ENCODE results near the gene DUS1L.

Gene DUS1L

DNA sequence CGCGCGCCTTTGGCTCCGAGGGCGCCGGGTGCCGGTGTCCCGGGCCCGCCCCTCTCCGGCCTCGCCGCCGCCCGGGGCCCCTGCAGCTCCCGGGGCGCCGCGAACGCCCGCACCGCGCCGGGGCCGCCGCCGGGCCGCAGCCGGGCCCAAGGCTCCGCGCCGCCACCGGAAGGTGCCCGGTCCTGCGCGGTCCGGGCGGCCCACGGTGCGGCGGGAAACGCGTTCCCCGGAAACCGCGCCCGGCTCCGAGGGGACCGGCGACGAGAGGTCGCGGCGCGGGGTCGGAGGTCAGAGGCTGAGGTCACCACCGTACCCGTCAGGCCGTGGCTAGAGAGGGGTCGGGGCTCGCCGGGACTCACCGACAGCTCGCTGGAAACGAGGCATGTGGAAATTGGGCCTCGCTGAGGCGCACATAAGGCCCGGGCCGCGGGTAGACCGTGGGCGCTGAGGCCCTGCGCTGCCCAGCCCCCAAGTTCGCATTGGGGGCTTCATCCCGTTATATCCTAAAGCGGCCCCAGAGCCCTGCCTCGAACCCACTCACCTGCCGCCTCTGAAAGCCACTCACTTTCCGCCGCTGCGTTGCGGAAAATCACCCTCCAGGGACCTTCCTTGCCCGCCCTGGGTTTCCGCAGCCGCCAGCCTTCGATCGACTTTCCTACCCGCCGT lies at the start of gene DUS1L:
Gene DUS1L (minus strand): TSS at position 167 of the 666 bp plus-strand sequence. CDS start 745 bp downstream, outside the sequence.
- peak; percentile 37 to 67 (median 64) for DNase-seq (ENCODE audit: low read depth in 2 of 3, low spot score in 1 of 3)

DNA sequence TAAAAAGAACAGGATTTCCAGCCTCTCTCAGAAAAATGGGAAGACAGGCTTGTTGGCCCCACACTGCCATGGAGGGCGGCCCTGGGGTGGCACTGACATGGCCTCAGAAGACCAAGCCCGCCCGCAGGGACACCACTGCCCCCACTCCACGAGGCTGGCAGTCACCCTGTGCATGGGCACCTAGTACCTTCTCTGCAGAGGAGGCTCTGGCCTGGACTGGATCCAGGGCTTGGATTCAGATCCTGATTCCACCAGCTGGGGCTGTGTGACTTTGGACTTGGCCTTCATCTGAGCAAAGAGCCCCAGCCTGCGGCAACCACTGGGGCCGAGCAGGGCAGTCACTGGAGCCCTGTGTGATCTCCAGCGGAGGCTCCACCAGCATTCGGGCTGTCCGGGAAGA lies 49.3 kb upstream of the DUS1L start:
- DNase-seq (ENCODE audit: low read depth in 2 of 3, low spot score in 1 of 3) = no peak

DNA sequence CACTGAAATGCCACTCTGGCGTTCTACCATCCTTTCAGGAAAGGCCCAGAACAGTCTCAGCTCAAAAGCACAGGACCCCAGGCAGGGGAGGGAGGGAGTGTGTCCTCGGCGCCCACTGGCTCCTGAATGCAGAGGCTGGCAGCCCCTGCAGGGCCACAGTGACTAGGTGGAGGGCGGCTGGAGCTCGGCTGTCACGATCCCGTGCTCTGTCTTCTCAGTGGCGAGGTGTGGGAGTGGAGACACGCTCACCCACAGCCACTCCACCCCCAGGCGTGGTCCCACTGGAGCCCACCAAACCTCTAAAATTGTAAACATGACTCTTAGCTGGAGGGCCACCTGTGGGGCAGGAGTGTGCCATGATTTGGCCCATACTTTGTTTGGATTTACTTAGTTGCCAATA lies 48.8 kb upstream of the DUS1L start:
- DNase-seq (ENCODE audit: low read depth in 2 of 3, low spot score in 1 of 3) = no peak

DNA sequence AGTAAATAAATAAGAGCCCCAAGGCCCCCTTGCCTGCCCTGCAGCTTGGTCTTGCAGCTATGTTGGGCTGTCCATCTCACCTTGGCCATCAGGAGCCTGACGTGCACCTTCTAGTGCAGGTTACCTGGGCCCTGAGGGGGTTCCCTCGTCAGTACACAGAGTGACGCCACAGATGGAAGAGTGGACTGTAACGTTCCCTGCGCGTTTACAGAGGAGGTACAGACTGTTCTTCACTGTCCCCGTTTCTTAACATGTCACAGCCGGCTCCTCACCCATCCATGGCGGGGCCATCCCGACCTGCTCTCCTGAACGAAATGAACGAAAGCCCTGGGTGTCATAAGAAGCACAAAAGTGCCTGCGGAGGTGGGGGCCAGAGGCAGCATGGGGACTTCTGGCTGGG lies 48.3 kb upstream of the DUS1L start:
- no peak for DNase-seq (ENCODE audit: low read depth in 2 of 3, low spot score in 1 of 3)

DNA sequence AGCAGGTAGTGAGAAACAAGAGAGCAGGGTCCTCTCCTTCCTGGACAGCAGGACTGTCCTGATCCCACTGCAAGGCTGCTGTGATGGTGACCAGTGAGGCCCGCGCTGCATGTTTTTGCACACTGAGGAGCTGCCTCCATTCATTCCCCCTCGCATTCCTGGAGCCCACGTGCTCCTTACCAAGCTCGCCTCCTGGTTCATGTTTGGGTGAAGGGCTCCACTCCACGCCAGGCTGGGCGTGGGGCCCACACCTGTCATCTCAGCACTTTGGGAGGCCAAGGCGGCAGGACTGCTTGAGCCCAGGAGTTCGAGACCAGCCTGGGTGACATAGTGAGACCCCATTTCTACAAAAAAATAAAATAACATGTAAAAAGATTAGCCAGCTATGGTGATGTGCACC lies 47.8 kb upstream of the DUS1L start:
- no peak for DNase-seq (ENCODE audit: low read depth in 2 of 3, low spot score in 1 of 3)

DNA sequence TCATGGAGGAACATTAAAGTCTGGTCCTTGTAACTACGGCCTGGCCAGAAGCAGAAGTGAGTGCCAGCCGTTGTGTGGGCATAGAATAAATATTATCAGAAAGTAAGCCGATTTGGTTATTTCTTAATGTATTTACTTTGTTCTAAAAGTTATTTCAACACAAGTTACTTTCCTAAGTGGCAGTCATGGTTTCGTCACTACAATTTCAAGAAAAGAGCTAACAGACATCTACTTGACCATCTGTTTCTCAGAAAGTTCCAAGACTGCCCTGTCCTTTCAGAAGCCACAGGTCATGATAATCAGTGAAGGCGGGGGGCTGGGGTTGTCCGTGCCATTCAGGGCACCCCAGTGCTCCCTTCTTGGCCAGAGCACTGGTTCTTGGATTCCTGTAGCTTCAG lies 47.3 kb upstream of the DUS1L start:
- no peak for DNase-seq (ENCODE audit: low read depth in 2 of 3, low spot score in 1 of 3)

DNA sequence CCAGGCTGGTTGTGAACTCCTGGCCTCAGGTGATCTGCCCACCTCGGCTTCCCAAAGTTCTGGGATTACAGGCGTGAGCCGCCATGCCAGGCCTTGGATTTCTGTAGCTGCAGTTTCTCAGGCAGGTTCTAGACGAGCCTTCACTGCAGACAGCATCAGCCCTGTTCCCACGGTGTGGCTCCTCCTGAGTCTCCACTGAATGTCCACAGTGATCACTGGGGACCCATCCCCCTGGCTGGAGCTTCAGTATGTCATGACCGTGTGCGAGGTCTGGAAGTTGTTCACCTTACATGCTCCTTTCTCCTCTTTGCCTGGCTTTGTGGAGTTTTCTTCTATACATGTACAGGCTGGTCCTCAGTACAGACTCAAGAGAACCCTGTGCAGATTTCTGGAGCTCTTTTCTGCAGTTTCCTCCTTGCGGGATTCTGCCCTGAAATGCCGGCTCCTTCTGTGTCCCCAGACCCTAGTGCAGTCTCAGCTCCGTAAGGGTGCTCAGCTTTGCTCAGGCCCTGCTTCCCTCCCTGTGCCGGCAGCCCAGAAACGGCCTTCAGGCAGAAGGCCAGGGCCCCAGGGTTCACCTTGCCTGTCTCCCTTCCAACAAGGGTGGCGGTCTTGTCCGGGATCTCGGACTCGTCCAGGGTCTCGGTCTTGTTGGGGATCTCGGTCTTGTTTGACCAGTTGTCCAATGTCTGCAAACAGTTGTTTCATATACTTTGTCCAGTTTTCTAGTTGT lies 46.7 kb upstream of the DUS1L start:
- no peak for DNase-seq (ENCODE audit: low read depth in 2 of 3, low spot score in 1 of 3)

DNA sequence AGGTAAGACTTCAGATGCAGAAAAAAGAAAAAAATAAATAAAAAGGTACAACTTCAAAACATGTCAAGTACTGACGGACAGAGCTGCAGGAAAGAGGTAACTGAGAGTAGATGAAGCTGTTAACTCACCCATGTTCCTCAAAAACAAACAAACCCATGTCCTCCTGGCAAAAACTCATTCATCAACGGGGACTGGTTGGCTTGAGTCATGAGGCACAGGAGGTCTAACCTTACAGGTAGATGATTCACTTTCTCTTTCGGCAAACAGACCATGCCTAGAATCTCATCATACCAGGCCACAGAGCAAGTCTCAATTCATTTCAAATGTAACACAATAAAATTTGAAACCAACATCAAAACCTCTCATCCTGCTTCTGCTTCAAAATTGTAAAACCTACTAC lies 44.7 kb upstream of the DUS1L start:
- no peak for DNase-seq (ENCODE audit: low read depth in 2 of 3, low spot score in 1 of 3)

DNA sequence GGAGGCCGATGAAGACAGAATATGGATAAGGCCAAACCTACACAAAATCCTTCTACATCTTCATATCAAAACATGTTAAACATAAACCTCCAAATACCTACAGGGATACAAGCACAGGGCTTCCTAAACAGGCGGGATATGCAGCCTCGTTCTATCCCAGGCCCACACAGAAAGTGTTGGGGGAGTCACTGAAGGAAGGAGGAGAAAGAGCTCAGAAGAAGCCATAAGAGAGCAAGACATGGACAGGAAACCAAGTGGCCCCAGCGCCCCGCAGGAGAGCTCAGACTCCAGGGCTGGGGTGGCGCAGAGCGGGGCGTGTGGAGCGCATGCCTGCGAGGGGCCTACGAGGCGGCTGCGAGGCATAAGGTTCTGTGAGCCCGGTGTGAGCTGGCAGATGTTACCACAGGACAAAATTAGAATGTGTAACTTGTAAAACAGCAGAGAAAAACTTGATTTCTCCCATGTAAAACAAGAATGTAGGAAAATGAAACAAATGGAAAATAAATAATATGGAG lies 43.4 kb upstream of the DUS1L start:
- DNase-seq (ENCODE audit: low read depth in 2 of 3, low spot score in 1 of 3) = no peak

DNA sequence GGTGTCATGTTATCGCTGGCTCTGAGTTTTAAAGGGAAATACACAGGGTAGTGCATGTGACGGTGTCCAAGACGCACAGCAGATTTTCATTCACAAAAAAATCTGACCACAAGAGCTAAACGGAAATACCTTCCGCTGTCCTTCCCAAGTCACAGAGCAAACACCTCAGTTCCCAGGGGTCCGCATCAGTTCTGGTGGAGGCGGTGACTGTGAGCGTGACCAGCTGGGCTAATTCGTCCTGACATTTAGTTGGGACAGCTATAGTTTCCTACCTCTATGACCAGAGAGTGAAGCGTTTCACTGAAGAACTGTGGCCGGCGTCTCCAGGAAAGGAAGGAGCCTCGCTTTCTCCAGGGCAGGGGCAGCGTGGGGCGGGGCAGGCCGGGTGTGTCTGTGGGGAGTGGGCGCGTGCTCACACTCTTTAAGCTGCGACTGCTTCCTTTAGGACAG lies 42.9 kb upstream of the DUS1L start:
- no peak for DNase-seq (ENCODE audit: low read depth in 2 of 3, low spot score in 1 of 3)

DNA sequence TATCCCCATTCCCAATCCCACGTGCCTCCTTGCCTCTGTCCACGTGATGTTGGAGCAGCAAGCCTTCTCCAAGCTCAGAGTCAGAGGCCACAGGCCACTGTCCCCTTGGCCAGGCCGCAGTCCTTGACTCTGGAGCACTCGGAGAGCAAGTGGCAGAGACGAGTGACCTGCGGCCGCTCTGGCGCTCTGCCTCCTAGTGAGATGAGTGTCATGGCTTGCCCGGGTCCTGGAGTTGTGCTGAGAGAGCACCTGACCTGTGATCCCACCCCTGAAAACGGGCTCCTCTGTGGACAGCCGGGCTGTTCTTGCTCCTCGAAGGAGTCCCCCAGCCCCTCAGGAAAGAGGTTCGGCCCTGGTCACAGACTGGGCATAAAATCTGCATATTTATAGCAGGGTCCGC lies 42.4 kb upstream of the DUS1L start:
- no peak for DNase-seq (ENCODE audit: low read depth in 2 of 3, low spot score in 1 of 3)

DNA sequence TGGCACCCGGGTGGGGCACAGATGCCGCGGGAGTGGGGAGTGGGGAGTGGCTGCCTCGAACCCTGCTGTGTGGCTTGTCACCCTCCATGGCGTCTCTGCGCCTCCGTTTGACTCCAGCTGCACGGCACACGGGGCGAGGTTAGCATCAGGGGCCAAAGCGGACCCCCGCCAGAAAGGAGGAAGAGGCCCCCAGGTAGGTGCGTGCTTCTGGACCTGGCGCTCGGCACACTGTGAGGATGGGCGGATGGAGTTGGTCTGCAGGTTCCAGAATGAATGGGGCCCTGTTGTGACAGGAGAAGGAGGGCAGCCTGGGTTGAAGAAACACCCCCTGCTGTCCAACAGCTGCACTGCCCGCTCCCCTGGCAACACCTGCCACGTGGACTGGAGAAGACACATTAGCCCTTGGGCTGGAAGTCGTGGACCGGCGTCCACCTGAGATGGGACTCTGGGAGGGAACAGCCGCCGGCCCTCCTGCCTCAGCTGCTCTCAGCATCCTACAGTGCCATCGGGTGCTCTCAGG lies 41.8 kb upstream of the DUS1L start:
- DNase-seq (ENCODE audit: low read depth in 2 of 3, low spot score in 1 of 3) = no peak

DNA sequence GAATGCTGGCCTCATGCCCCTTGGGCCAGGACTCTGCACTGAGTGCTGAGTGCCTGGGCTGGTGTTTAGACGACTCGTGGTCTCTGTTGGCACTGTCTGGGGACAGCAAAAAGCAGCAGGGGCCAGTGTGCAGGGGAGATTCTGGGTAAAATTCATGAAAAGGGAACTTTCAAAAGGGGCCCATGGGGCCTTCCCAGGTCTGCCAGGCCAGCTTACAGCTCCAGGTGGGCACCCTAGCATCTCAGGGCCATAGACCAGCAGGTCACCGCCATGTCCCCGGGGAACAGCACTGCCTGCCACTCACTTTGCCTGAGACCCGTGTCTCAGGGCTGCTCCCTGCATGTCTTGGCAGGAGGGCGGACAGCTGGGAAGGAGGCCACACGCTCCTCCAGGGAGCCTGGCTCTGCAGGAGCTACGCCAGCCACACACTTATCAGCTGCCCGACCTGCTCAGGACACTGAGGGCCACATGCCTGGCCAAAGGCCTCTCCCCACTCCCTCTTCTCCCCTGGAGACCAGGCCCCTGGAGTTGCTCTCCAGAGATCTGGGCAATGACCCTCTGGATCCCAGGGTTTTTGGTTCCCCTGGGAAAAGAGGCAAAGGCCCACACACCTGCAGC lies 41.2 kb upstream of the DUS1L start:
- DNase-seq (ENCODE audit: low read depth in 2 of 3, low spot score in 1 of 3) = no peak

DNA sequence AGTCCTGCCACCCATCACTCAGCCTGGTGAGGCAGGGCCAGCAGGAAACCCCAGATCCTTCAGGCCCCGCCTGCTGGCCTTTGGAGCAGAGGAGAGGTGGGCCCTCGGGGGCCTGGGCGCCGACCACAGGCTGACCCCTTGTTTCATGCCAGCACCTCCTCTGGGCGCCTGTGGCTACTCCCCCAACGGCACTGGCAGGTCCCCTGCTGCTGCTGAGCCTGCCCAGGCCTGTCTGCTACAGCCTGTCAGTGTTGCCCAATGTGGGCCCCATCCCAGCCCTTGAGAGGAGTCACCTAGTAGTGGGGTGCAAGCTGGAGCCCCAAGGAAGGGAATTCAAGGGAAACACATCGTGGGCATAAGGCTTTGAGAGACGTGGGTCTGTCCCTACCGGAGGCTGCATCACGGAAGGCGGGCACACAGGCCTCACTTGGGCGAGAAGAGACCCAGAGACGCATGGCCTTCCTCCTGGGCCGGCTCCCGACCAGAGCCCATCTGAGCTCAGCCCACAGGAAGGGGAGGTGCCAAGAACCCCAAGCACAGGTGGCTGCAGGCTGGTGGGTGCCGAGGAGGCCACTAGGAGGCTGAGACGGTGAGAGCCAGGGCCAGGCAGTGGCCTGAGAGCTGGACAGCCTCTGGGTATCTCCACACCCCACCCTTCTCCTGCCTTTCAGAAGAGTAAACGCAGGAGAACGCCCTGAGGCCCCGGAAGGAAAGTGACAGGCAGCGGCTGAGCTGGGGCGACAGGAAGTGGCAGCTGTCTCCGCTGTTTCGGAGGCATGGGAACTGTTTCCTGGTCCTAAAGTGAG lies 40.5 kb upstream of the DUS1L start:
- peak; percentile 35 to 63 (median 42) for DNase-seq (ENCODE audit: low read depth in 2 of 3, low spot score in 1 of 3)

DNA sequence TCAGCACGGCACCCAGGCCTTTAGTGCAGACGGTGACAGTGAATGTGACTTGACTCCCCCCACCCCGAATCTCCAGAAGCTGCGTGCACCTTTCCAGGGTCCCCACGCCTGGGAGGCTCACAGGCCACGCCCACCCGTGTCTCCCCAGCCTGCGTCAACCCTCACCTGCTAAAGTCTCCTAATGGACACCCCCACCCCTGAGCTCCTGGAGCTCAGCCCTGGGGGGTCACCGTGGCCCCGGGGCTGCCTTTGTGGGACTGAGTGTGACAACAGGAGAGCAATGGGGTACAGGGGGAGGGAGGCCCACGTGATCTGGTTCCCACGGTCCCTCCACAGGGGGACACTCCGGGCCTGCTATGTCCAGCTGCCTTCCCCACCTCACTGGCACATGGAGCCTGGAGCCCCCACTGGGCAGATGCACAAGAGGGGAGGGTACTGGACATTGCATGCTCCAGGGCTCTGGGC lies 39.8 kb upstream of the DUS1L start:
- DNase-seq (ENCODE audit: low read depth in 2 of 3, low spot score in 1 of 3) = no peak

DNA sequence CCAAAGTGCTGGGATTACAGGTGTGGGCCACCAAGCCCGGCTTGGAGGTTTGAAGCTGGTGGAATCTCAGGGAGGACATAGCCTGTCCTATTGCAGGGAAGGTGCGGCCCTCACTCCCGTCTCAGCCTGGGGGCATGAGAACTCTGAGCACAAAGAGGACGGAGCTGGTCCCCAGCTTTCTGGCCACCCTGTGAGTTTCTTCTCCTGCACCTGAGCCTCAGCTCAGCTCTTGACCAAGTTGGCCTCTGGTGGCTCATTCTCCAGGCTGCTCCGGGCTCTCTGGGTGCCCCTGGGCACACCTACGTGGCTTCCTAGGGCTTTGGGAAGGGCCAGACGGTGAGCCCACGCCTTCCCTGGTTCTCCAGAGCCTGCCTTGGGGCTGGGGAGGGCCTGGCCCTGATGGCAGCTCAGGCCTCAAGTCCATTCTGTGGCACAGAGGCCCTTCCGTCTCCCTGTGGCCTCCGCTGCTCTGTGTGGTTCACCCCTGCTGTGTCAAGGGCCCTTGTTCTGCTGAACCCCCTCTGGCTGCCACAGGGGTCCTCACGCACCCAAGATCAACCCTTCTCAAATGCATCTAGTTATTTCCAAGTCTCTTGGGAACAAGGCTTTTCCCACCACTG lies 39.3 kb upstream of the DUS1L start:
- DNase-seq (ENCODE audit: low read depth in 2 of 3, low spot score in 1 of 3) = no peak

DNA sequence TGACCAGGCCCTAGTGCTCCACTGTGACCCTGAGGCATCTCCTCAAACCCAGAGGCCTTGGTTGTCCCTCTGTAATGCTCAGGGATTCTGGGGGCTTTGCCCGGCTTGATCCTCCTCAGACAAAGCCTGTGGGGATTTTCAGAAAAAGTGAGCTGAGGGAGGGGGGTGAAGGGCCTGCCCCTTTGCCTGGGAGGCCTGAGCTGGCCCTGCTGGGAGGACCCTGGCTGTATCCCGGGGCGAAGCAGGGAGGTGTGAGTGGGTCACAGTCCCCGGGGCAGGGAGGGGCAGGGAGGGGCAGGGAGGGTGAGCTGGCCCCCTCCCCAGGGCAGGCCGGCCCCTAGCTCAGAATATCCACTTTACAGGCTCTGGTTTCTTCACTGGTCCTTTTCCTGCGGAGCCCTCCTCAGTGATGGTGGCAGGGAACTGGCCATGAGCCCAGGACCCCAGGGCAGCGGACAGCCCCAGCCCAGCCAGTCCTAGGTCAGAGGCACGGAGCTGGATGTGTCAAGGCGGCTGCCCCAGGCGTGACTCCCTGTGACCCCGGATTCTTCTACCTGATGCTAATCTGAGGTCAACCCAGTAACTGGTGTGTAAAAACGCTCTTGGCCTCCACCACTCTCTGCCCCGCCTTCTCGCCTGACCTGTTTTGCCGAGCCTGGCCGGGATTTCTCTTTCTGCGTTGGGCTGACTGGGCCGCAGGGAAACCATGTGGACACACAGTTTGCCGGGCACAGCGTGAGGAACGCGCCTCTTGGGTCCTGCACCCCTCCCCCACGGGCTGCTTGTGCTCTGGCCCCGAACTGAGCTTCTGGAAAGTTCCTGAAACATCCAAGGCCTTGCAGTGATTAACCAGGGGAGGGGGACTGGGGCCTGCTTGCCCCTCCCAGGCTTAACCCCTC lies 38.2 kb upstream of the DUS1L start:
- no peak for DNase-seq (ENCODE audit: low read depth in 2 of 3, low spot score in 1 of 3)

DNA sequence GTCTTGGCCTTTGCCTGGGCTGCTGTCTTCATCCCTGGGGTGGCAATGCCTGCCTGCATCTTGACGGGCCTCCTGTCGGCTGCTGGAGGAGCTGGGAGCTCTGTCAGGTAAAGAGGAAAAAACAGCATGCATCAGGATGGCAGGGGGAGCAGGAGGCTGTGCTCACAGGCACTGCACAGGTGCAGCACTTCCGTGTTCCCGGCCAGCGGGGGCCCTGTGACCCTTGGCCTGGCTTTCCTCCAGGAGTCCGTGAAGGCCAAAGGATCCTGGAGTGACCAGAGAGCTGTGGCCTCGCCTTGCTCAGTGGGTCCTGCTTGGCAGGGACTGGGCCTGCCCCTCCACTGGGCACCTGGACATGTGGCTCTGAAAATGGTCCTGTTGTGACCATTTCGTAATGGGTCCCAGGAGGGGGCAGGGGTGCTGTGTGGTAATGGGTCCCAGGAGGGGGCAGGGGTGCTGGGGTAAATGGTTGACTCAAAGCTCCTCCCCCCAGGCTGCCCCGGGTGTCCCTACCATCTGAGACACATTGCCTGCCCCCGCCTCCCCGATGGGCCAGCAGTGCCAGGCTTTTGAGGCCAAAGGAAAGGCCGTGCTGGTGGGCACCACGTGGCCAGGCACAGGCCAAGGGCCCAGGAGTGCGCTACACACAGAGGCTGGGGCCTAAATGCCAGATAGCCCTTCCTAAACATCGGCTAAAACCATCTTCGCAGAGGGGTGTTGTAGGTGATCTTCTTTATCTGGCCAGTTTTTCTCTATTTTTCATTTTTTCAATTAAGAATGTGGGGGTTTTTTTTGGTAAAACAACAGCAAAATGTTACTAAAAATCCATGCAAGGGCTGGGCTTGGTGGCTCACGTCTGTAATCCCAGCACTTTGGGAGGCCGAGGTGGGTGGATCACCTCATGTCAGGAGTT lies 36.4 kb upstream of the DUS1L start:
- no peak for DNase-seq (ENCODE audit: low read depth in 2 of 3, low spot score in 1 of 3)

All from stimulated activated CD4-positive, alpha-beta T cell treated with anti-CD3 and anti-CD28 coated beads, Interleukin-12 subunit alpha, Interleukin-12 subunit beta, amount 100 ng/mL, for 48 hours (primary cell).